Activated T-cell treated with anti-CD3 and anti-CD28 coated beads for 48 hours (primary cell): ENCODE data around the gene PRKN.

Experiments
- DNase-seq: peaks from one replicate; pipeline ENCODE4 v3.0.0-alpha.2; 2020; ENCODE audit warnings: low read depth

The PRKN gene

DNA sequence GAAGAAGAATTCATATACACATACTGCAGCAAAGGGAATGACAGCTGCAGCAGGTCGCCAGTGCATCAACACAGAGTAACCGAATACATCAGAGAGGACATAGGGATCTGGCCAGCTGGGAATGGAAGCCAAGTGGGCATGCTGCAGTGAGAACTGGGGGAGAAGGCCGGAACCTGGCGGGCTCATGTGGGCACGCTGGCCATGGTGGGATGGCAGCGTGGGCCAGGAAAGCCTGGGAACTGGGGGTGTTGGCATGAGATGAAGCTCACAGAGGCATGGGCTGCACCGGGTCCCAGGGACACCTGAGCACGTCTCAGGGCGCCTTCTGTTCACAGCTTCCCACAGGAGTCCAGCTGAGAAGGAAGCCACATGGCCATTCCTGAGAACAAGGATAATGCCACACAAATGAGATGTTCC is 1314.2 kb downstream of the PRKN start:
- no peak for DNase-seq

DNA sequence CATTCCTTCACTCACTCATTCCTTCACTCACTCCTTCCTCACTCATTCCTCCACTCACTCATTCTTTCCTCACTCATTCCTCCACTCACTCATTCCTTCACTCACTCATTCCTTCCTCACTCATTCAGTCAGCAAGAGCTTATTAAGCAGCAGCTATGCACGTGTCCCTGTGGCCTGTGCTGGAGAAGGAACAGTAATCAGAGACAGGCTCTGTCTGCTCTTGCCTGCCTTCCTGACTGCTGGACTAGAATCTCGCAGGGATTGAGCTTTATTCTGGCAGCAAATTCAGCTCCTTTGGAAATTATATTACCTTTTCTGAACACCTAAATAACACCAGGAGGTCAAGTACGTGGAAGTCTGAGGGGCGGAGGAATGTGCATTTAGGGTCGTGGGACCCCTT is 1314.8 kb downstream of the PRKN start:
- DNase-seq, result no peak

DNA sequence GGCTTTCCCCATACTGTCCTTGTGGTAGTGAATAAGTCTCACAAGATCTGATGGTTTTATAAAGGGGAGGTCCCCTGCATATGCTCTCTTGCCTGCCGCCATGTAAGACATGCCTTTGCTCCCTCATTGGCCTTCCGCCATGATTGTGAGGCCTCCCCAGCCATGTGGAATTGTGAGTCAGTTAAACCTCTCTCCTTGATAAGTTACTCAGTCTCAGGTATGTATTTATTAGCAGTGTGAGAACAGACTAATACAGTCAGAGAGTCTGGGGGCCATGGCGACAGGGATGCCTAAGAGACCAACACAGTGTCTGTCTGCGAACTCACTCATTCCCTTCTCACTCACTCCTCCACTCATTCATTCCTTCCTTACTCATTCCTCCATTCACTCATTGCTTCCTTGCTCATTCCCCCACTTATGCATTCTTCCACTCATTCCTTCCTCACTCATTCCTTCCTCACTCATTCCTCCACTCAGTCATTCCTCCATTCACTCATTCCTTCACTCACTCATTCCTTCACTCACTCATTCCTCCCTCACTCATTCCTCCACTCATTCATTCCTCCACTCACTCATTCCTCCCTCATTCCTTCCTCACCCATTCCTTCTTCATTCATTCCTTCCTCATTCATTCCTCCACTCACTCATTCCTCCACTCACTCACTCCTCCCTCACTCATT is 1316.2 kb downstream of the PRKN start:
- no peak for DNase-seq

DNA sequence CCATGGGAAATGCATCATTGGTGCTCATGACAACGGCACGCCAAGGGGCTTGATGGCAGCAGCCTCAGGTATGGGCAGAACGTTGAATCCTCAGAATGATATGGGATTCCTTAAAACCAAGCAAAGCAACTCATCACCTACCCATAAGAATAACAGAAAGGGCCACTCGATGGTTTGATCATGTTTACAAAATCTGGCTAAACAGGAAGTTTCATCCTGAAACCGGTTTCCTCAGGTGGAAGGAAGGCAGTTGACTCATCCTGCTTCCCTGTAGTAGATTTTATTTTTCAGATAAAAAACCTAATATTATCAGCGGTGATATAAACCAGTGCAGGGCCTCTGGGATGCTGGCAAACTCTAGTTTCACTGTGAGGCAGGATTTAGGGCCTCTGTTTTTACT is 1316.8 kb downstream of the PRKN start:
- no peak for DNase-seq

DNA sequence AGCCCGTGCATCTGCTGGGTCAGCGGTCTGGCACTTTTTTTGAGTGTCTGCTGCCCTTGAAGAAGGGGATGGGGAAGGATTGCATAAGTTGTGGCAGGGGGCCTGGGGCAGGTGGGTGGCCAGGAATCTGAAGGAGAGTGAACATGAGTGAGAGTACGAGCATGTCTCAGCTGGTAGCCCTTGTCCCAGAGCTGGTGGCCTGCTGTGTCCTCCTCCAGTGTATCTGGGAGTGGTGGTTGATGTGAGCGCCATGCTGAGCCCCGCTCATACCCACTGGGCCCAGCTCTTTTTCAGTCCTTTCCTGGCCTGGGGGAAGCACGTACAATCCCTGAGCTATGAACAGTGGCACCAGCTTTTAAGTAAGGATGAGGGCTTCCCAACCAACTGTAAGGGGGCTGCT is 1317.5 kb downstream of the PRKN start:
- DNase-seq, result no peak

DNA sequence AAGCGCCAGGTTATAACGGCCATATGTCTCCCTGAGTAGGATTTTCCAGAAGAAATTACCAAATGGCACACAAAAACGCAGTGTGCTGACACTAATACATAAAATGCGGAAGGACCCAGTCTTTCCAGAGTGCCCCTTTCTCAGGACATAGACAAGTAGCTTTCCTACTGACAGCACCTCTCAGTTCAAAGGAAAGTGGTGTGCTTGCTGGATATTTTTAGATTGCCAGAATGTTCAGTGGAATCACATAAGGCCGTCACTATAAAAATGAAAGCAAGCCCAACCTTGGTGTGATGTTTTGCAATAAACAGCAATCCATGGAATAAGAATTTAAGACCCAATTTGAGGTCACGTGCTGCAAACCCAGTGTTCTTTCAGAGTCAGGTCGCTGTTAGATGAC is 1318.2 kb downstream of the PRKN start:
- DNase-seq, result no peak

DNA sequence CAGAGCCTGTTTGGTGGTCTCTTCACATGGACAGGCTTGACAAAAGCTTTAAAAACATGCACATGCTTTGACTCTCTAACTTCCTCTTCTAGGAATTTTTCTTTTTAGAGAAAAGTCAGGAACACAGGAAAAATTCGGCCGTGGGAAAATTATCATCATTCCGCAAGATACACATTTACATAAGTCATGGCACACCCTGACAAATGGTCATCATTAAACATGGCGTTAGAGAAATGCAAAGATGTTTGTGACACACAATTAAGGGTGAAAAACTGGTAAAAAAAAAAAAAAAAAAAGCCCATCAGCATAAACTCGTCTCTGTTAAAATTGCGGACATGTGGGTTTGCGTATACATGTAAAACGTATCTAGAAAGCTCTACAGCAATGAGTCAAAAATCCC is 1319.5 kb downstream of the PRKN start:
- DNase-seq, result no peak

DNA sequence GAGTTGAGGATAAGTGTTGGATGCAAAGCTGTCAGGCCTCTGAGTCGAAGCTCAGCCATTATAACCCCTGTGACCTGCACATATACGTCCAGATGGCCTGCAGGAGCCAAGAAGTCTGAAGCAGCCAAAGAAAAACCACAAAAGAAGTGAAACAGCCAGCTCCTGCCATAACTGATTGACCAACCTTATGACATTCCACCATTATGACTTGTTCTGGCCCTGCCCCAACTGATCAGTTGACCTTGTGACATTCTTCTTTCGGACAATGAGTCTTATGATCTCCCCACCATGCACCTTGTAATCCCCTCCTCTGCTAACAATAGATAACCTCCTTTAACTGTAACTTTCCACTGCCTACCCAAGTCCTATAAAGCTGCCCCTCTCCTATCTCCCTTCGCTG is 1320.0 kb downstream of the PRKN start:
- no peak for DNase-seq

DNA sequence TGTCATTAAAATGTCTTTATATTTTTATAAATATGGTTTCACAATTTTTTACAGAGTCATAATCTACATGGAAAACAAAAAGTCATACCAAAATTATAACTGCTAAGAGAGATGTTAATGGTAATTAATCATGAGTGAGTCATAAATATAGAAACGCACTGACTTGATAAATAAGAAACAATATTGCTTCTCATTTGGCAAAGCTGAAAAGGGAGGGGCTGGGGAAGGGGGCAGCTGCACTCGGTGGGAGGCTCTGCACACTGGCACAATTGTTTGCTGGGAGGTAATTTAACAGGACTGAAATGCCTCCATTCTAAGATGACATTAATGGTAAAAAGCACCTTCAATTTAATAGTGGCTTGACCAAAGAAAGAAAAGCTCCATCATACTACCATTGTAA is 1320.5 kb downstream of the PRKN start:
- no peak for DNase-seq

DNA sequence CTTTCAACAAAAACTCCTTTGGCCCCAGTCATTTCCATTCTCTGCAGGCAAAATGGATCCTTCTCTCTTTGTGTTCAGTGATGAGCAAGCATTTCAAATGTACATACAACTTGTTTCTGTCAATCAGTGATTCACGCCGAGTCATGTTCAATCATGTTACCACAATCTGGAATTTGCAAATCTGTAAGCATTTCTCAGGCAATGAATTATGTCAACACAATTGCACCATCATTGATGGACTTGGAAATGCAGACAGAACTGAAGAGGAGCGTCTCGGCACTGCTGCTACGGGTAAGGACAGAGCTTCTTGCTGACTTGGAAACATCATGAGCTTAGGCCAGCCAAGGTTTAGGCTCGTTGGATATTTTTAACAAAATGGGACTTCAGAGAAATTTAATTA is 1320.9 kb downstream of the PRKN start:
- no peak for DNase-seq

DNA sequence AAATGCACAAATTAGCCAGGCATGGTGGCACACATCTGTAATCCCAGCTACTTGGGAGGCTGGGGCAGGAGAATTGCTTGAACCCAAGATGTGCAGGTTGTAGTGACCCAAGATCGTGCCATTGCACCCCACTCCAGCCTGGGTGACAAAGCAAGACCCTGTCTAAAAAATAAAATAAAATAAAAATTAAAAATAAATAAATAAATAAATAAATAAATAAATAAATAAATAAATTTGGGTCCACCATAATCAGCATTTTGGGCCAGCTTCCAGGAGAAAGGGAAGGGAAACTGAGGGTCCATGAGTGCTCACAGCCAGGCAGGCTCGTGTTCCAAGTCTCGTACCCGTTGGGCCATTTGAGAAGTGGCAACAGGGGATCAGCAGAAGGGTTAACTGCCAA is 1322.1 kb downstream of the PRKN start:
- DNase-seq, result no peak

DNA sequence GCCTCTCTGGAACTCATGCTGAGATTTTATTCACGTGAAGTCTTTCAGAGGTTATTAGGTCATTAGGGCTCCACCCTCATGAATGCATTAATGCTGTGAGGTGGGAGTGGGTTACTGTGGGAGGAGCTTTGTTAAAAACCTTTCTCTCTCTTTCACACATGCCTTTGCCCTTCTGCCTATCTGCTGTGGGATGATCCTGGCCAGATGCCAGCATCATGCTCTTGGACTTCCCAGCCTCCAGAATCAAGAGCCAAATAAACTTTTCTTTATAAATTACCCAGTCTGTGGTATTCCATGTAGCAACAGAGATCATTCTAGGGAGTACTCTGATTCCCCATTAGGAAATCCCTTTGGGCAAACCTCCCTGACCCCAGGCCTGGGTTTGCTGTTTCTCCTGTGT is 1323.8 kb downstream of the PRKN start:
- no peak for DNase-seq

DNA sequence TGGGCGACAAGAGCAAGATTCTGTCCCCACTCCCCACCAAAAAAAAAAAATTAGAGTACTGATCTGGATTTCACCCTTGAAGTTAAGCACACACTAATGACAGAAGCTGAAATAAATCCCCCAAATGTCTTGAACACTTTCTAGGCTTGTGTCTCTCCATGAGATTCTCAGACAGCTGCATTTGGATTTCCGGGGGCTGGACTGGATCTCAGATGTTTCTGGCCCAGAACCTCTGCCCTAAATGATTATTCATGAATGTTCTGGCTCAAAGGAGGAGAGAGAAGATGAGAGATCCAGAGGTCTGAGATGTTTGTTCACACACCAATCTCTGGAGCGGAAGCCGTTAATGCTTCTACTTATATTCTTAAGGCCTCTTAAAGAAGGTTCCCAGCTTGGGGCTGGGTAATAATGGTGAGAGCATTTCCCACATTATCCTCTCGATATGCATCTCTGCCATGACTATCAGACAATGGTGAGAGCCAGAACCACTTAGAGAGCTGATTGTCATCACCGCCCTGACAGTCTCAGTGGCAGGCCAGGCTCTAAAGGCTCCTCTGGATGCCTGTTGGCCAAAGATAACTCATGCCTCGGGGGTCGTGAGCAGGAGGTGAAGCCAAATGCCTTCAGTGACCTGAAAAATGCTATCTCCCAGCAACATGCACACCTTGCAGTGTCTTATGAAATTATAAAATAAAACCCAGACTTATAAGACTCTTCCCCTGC is 1325.8 kb downstream of the PRKN start:
- DNase-seq, result no peak

DNA sequence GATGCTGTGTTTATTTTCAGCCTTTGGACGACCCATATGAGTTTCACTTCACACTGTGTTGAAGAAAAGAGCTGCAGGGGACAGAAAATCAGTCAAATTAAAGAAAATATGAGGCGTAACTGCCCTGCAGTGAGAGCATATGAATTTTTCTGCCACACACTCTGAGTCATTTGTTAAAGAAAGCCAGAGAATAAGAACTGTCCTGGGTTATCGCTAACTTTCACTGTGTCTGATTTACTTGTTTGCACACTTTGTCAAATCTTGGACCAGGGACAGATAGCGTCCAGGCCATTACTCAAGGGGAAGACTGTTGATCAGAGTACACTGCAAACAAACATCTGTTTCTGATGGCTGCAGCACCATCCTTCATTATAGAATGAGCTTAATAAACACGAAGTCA is 1326.9 kb downstream of the PRKN start:
- DNase-seq, result no peak

DNA sequence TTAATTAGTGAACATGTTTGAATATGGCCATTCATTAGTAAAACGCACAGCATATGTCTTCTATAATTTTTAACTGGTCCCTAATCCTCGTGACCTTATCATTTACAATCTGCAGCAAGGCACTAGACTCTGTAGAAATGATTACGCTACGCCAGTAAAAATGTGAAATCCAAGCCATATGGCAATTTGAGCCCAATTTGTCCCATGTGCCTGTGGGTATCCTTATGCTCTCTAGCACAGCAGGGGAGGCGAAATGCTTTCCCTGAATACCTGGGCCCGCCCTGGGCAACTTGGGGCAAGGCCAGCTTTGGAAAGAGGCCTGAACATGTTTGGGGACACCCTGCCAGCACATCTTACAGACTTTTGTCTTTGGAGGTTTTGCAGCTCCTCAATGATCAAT is 1331.0 kb downstream of the PRKN start:
- DNase-seq, result no peak

DNA sequence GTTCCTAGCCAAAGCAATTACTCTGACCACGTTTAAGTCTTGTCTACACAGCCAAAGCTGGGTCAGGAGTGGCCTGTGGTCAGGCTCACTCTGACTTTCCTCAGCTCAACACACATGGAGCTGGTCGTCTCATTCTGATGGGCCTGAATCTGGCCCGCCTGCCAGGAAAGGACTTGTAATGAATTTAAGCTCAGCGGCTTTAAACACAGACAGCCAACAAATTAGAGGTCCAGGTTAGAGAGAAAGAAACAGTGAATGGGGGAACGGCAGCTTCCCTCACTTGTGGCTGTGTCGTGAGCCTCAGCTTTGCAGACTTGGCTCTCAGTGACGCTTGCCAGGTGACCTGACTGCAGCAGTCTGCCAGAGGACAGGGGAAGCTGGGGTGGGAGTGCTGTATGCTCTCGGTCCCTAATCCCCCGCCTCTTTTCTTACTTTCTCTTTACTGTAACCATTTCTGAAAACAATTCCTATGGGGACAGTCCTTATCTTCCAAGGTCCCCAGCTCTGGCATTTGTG is 1331.8 kb downstream of the PRKN start:
- DNase-seq, result no peak

DNA sequence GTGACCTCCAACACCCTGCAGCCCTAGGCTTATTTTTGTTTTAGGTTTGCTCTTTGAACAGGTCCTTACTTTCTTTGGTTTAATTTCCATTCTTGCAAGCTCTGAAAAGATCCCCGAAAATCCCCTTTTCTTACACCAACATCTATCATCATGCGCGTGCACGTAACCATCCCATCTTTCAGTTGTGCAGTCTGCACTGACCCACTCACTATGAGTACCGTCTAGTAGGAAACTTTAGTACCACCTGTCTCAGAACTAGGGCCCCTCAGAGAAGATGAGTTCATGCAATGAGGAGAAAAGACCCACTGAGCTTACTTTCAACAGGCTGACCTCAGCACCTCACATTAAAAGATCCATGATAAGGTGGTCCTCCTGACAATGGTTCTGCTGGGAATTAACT is 1333.1 kb downstream of the PRKN start:
- no peak for DNase-seq

DNA sequence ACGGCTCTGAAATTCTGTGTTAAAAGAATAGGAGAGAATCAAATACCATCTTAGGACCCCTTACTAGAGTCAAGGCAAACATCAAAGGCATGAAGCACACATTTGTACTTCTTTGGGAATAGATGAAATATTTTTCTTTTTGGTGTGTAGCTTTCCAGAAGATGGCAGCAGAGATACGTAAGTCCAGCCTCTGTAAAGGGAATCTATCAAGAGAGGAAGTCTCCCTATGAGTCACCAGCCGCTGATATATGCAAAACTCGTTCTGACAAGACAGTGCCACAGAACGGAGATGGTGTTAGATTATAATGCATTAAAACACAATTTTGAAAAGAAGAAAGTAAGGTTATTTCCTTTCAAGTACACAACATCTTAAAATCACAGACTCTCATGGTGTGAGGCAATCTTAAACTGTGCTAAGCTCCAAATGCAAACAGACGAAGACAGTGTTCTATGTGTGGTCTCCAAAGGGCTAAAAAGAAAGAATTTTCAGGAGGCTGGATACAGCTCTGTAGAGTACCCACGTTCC is 1333.7 kb downstream of the PRKN start:
- peak; percentile 18 for DNase-seq

DNA sequence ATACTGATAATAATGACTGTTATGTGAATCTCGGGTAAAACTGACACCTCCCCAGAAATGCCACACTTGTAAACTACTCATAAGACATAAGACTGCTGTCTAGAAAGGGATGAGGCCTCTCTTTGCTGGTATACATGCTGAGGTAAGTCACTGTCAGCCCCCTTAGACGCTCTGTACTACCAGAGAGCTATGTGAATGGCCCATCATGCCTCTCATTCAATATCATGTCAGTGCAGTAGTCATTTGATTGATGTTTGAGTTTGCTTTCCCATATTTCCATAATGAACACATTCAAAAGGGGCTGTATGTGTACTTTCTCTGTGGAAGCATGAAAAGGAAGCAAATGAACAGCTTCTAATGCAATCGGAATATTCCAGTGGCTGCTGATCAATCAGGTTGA is 1334.3 kb downstream of the PRKN start:
- DNase-seq, result no peak

DNA sequence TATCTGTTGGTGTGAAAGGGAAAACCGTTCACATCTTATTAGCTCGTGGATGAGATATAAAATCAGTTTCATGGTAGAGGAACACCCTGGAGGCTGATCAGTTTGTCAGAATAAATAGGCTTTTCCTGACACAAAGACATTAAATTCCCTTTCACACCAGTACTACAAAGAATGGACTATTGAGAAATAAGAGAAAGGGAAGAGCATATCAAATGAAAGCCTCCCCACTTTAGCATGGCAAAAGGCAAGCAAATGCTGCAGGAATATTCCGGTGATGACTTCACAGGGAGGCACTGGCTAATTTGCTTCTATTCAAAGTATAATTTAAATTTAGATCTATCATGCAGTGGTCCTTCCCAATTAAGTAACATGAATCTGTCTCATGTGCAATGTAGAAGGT is 1337.8 kb downstream of the PRKN start:
- DNase-seq, result no peak

DNA sequence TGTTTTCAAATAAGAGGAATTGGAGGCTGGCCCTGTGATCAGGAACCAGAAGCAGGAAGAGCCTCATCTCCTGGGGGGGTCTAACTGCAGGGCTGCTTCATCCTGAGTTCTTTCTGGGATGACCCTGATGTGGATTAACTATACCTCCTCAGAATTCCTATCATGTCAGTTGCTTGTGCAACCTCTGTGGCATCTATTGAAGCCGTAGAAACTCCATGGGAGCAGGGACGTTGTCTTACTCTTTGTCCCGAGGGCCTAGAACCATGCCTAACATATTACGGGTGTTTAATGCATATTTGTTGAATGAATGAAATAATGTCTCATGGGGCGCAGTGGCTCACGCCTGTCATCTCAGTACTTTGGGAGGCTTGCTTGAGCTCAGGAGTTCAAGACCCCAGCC is 1343.6 kb downstream of the PRKN start:
- DNase-seq, result no peak

DNA sequence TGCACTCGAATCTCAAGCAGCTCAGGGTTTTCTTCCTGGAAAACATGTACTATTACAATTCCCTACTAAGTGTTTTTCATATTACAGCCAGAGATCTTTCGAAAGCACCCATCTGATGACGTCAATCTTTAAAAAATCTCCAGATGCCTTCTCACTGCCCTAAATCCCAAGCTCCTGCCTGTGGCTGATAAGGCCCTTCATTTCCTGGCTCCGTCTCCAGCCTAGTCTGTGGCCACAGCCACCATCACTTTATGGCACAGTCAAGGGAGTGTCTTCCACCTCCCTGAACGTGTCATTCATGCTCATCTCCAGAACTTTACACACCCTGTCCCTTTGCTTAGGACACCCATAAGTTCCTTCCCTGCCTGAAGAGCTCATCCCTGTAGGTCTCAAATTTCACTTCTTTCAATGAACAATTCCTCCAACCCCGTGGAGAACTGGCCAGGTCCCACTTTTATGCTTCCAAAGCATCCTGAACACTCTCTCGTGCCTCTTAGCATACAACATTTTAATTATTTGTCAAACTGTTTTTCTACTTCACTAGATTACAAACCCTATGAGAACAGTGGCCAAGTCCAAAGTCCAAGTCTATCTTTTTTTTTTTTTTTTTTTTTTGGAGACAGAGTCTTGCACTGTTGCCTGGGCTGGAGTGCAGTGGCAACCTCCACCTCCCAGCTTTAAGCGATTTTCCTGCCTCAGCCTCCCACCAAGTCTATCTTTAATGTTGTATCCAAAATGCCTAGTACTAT is 1347.6 kb downstream of the PRKN start:
- no peak for DNase-seq

DNA sequence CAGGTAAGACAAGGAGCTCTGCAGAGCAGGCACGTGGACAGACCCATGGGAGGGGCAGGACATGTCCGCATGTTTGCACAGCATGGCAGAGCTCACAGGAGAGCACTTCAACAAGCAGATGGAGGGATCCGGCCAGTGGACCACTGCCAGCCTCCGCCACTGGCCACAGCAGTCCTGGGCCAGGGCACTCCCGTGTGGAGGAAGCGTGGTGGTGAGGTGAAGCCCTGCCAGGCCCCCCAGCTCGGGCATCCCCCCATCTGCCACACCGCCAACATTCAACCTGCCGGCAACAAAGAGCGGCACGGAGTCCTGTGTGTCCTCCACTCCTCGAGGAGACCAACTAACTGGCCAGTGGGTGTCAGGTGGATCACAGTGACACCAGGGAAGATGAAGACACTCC is 1349.5 kb downstream of the PRKN start:
- no peak for DNase-seq
